Parathyroid adenoma (tissue), 2 donors: ENCODE results near the gene NRN1.

ENCODE experiments used
- H2AFZ ChIP-seq: fragments of 300-600 bp; sonication (generic); one replicate; pipeline ENCODE4 v1.7.0; 2017; ENCODE audit warnings: antibody characterized with exemption, mild to moderate bottlenecking
- H3K27ac ChIP-seq: fragments of 300-600 bp; sonication (generic); one replicate; pipeline ENCODE4 v1.7.0; 2017
- H3K27me3 ChIP-seq: fragments of 300-600 bp; sonication (generic); one replicate; pipeline ENCODE4 v1.7.0; 2017; ENCODE audit warnings: low read length; ENCODE audit not compliant: control insufficient read depth, insufficient read depth
- H3K36me3 ChIP-seq: fragments of 300-600 bp; sonication (generic); one replicate; pipeline ENCODE4 v1.7.0; 2017; ENCODE audit warnings: low read length; ENCODE audit not compliant: control insufficient read depth, insufficient read depth
- H3K4me1 ChIP-seq: fragments of 300-600 bp; sonication (generic); one replicate; pipeline ENCODE4 v1.7.0; 2017; ENCODE audit warnings: control low read depth
- H3K4me2 ChIP-seq: fragments of 300-600 bp; sonication (generic); one replicate; pipeline ENCODE4 v1.7.0; 2017; ENCODE audit warnings: low read length
- H3K4me3 ChIP-seq: fragments of 300-600 bp; sonication (generic); one replicate; pipeline ENCODE4 v1.7.0; 2017; ENCODE audit warnings: low read depth, low read length
- H3K79me2 ChIP-seq: fragments of 300-600 bp; sonication (generic); one replicate; pipeline ENCODE4 v1.7.0; 2017; ENCODE audit warnings: control low read depth
- H3K9ac ChIP-seq: fragments of 300-600 bp; sonication (generic); one replicate; pipeline ENCODE4 v1.7.0; 2017; ENCODE audit warnings: mild to moderate bottlenecking
- H3K9me3 ChIP-seq: fragments of 300-600 bp; sonication (generic); one replicate; pipeline ENCODE4 v1.7.0; 2017; ENCODE audit warnings: low read length; ENCODE audit not compliant: control insufficient read depth
- CTCF ChIP-seq: fragments of 300-600 bp; sonication (generic); IDR thresholded peaks from one replicate; pipeline ENCODE4 v1.7.0; 2017; ENCODE audit warnings: antibody characterized with exemption, mild to moderate bottlenecking
- donor health status: primary hyperparathyroidism.

Gene NRN1

GRCh38 chr6:5956939-5957338 lies 49.8 kb downstream of the NRN1 start:
- Histone ChIP-seq H3K79me2 (no peaks in the 10 kb centered on the region), H3K4me3 (no peak overlapping the region), H3K4me1 (no peaks in the 10 kb centered on the region), H3K36me3 (no peaks in the 10 kb centered on the region), H3K27me3 (no peaks in the 10 kb centered on the region), H3K4me2 (no peak overlapping the region), H2AFZ (no peak overlapping the region), H3K9me3 (no peaks in the 10 kb centered on the region), H3K27ac (no peak overlapping the region), H3K9ac (no peak overlapping the region)
- TF ChIP-seq CTCF, result no peak

- no peak overlapping the region for H3K4me3 ChIP-seq
- no peak overlapping the region for H3K9ac ChIP-seq
- no peaks in the 10 kb centered on the region for H3K79me2 ChIP-seq
- H3K4me1 ChIP-seq, result no peaks in the 10 kb centered on the region
- H3K4me2 ChIP-seq, result no peak overlapping the region
- H3K9me3 ChIP-seq, result no peaks in the 10 kb centered on the region
- peak overlapping the region; percentile 25 for H2AFZ ChIP-seq
- H3K27ac ChIP-seq, result no peak overlapping the region
- TF ChIP-seq CTCF, result peak; percentile 52
- no peaks in the 10 kb centered on the region for H3K36me3 ChIP-seq
- H3K27me3 ChIP-seq, result no peaks in the 10 kb centered on the region
Measured at GRCh38 chr6:5950361-5950785, 56.4 kb downstream of the NRN1 start.
